NCI-H82 treated with DMSO at 0.1 percent for 48 hours (cell line): Measurements from ENCODE around the gene CCSER2.
"Not testable (repeated sequence)": the region's sequence is repeated elsewhere in the genome, so short reads cannot be mapped to it uniquely, and the experiment has no call there.

ENCODE experiments used
- DNase-seq: peaks from one replicate; lab custom pipeline; 2025; ENCODE audit not compliant: unreplicated experiment; lab: John Stamatoyannopoulos, UW

Gene CCSER2

DNA sequence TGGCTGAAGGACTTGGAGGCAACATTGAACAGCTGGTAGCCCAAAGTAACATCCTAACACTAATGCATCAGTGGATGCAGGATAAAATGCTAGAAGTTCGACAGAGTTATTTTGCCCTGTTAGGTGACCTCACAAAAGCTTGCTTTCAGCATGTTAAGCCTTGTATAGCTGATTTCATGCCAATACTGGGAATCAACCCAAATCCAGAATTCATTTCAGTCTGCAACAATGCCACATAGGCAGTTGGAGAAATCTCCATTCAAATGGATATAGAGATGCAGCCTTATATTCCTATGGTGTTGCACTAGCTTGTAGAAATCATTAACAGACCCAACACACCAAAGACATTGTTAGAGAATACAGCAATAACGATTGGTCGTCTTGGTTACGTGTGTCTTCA lies 62.9 kb downstream of the CCSER2 start:
- no peak for DNase-seq

- no peak for DNase-seq
These were observed 63.8 kb downstream of the CCSER2 start for GRCh38 chr10:84392181-84392580.

GRCh38 chr10:84395581-84395980 lies 67.2 kb downstream of the CCSER2 start:
- no peak for DNase-seq

- DNase-seq = no peak
These were observed 69.4 kb downstream of the CCSER2 start for GRCh38 chr10:84397735-84398144.

DNA sequence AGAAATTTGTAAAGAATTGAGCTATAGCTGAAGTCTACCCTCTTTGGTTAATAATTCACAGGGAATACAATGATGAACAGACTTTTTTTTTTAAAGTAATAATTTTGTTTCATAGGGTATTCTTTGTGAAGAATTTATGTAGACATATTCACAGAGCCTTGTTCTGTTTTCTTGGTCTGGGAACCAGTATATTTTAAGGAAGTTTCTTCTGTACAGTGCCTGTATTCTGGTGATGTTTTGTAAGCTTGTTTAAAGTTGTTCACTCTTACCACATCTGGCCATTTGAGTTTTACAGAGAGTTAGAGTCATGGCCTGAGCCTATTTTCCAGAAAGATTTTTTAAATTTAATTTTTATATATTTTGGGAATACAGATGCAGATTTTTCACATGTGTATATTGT lies 70.3 kb downstream of the CCSER2 start:
- DNase-seq = no peak

DNA sequence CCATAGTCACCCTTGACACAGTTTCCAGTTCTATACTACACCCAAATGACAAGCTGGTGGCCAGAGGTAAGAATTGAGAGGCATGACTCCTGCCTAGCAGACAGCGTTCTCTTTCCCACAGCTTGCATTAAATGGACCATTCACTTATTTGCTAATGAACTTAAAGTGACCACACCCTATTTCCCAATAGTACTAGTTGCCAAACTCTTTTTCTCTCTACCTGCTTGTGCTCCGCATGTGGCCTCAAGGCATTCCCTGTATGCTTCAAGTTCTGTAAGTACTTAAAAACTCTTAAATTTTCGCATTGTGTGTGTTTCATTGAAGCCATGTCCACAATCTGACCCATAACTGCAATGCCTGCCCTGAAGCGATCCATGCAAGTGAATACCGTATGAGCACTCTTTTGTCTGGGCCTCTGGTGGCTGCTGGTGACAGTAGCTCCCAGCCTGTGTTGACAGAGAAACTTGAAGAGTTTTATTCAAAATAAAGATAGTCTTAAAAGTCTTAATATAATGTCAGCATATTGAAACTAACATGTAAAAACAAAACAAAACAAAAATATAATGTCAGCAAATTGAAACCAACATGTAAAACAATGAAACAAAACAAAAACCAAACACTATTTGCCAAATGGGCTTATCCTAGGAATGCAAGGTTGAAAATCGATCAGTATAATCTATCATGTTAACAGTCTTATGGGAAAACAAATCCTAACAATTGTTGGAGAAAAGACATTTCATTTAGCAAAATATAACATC lies 73.6 kb downstream of the CCSER2 start:
- DNase-seq = no peak

- no peak for DNase-seq
These were observed 76.4 kb downstream of the CCSER2 start for GRCh38 chr10:84404783-84405182.

GRCh38 chr10:84405662-84406061 lies 77.3 kb downstream of the CCSER2 start:
- DNase-seq = no peak

DNA sequence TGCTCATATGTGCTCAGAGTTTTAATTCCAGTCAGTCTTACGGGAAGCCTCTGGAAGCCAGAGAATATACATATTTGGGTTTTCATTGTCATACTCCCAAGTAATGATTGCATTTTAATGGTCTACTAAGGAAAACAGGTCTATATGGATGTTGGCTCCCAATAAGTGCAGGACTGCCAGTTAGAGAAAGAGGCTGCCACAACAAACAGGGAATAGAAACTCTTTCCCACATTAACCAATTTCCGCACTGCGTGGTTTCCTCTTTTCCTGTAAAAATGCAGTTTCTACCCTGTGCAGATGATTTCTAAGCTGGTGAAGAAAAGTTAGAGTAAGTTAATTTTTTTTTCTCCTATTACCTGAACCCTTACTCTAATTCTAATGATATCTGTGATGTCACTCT lies 78.2 kb downstream of the CCSER2 start:
- DNase-seq = no peak

DNA sequence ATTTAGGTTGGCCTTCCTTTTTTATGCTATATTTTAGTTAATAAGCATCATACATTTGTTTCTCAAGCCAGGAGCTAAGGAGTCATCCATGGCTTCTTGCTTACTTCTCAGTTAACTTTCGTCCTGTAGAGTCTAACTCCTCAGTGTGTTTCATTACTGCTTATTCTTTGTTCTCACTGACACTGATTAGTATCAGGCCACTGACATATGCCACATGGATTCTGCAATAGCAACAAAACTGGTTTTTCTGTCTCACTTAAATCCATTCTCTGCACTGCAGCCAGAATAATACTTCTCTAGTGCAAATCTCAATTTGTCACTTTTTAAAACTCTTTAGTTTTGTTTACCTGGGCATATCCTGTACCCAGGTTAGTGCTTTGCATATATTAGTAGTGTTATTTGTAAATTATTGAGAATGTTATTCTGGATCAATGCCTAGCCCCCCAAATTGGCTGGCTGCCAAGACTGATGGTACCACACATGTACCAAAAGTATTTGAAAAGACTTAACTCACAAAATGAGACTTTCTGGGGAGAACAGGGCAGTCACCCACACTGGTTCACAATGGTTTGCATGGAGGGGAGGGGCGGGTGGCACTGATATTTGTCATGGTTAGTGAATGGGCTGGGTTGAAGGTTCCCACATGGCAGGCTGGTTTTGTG lies 79.1 kb downstream of the CCSER2 start:
- no peak for DNase-seq

DNA sequence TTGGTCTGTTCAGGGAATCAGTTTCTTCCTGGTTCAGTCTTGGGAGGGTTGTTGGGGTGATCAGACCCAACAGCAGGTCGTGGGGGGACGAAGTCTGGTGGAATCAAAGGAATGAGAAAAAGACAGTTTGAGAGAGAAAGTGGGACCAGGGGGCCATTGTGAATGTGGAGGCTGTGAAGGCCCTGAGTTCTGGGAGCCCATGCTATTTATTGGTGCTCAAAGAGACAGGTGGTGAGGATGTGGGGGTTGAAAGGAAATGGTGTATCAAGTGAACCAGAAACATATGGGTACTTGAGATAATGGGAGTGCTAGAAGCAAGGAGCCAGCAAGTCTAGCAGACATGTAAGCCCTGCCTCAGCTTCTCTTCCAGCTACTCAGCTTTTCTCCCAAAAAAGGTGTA lies 84.1 kb downstream of the CCSER2 start:
- DNase-seq = no peak

DNA sequence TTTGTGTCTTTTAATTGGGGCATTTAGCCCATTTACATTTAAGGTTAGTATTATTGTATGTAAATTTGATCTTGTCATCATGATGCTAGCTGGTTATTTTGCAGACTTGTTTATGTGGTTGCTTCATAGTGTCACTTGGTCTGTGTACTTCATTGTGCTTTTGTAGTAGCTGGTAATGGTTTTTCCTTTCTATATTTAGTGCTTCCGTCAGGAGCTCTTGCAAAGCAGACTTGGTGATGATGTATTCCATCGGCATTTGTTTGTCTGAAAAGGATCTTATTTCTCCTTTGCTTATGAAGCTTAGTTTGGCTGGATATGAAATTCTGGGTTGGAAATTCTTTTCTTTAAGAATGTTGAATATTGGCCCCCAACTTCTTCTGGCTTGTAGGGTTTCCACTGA lies 85.7 kb downstream of the CCSER2 start:
- DNase-seq = not testable (repeated sequence)

GRCh38 chr10:84415539-84416244 lies 87.3 kb downstream of the CCSER2 start:
- no peak for DNase-seq

DNA sequence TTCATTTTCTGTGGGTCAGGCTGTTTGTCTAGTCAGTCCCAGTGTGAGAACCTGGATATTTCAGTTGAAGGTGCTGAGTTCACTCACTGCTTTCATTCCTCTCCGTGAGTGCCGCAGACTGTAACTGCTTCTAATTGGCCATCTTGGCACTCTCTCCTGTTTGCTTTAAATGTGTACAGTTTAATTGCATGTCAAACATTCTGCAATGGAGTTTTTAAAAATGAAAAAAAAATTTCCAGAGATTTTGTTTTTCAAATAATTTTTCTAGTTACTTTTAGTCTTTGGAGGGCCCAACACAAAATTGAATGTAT lies 87.8 kb downstream of the CCSER2 start:
- no peak for DNase-seq

GRCh38 chr10:84423719-84424118 lies 95.3 kb downstream of the CCSER2 start:
- DNase-seq = no peak

DNA sequence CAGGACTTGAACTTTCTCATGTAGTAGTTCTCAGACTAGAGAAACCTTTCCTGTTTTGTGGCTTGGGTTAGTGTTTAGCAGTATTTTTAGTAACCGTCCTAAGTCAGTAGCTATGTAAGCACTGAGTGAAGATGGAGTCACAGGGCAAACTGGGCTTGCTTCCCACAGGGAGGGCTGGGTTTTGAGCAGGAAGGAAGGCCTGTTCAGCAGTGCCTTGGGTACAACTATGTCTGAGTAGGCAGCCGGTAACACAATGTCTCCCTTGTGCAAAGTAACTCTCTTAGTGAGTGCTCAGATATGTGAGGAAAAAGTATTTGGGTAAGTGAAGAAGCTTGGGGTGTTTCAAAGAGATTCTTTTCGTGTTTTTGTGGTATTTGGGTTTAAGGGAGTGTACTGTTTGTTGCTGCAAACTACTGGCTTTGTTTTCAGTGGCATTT lies 96.4 kb downstream of the CCSER2 start:
- DNase-seq = no peak

- DNase-seq = no peak
These were observed 99.7 kb downstream of the CCSER2 start for GRCh38 chr10:84427903-84428650.

DNA sequence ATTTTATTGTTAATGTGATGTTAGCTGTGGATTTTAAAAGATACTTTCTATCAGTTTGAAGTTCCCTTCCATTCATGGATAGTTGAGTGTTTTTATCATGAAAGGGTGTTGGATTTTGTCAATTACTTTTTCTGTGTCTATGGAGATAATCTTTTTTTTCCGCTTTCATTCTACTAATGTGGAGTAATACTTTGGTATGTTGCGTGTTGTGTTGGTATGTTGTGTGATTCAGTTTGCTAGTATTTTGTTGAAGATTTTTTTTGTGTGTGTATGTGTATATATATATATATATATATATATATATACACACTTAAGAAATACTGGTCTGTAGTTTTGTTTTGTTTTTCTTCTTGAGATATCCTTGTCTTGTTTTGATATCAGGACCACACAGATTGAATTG lies 100.3 kb downstream of the CCSER2 start:
- no peak for DNase-seq

GRCh38 chr10:84429926-84430520 lies 101.6 kb downstream of the CCSER2 start:
- DNase-seq = peak; percentile 2

GRCh38 chr10:84432891-84433290 lies 104.5 kb downstream of the CCSER2 start:
- no peak for DNase-seq

DNA sequence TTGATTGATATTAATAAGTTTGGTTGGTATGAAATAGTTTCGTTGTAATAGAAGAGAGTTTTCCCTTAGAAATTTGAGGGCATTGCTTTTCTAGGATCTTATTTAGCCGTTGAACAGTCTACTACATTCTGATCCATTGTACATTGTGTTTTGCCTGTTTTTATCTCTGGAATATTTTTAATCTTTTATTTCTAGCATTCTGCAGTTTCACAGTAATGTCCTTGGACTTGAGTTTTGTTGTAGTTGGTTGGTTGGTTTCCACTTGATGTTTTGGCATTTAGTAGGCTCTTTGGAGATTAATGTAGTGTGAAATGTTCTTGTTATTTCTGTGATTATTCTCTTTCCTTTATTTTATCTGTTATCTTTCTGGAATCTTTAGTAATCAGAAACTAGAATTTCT lies 112.4 kb downstream of the CCSER2 start:
- DNase-seq = no peak
